Stimulated activated CD8-positive, alpha-beta memory T cell treated with anti-CD3 and anti-CD28 coated beads, Interleukin-15, amount 100 ng/mL, for 1 hour (primary cell): Measurements from ENCODE around the gene FASTKD2.

ENCODE experiments used
- DNase-seq: peaks from one replicate; pipeline ENCODE4 v3.0.0-alpha.2; 2020; ENCODE audit warnings: low read depth

FASTKD2 gene

DNA sequence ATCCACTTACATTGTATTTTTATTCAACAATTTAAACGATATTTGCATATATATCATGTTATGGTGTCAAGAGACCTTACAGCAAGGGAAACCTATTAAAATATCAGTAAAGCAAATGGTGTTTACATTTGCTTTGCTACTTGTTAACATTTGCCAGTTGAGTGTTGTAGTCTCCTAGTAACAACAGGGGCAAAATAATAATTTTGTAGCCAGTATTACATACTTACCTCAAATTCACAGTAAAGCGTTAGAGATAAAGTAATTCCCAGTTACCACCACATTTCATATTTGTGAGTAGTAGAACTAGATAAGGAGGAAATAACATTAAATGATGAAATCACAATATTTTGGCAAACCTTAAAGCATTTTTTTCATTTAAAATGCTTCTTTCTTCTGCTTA, 71.3 kb downstream of the FASTKD2 start:
- no peak for DNase-seq

DNA sequence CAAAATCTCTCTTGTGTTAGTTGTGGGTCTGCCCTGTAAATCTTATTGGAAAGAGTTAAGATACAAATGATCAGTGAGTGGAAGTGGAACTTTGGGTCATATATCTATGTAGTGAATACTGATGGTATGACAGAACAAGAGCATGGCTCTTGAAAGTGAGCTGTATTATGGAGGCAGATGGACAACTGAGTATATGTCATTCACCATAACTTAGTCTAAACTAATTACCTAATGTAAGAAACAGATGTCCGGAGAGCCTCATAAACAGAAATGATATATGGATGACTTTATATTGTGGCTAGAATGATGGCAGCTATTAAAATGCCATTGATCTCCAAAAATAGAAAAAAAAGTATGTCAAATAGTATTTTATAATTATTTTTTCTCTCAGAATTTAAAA, 72.4 kb downstream of the FASTKD2 start:
- no peak for DNase-seq

DNA sequence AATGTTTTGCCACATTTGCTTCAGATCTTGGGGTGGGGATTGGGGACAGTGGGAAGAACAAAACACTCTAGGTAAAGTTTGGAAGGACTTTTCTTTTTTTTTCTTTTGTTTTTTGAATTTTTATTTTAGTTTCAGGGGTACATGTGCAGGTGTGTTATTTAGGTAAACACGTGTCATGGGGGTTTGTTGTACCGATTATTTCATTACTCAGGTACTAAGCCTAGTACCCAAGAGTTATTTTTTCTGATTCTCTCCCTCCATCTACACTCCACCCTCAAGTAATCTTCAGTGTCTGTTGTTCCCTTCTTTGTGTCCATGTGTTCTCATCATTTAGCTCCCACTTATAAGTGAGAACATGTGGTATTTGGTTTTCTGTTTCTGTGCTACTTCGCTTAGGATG, 73.3 kb downstream of the FASTKD2 start:
- no peak for DNase-seq

DNA sequence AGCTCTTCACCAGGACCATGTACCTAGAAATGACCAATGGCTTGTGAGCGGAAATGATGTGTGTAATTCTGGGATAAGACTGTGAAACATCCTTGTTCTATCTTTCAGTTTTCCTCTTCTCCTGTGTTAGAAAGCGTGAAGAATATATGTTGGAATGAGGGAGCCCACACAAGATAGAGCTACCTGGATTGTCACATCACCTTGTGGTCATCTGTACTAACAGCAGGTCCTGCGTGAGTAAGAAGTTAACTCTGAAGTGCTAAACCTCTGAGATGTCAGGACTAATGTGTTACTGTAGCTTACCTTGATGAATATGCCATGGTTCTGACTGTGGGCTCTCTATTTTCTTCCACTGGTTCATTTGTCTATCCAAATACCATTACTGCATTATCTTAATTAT, 75.6 kb downstream of the FASTKD2 start:
- no peak for DNase-seq
